GM10248 (cell line): ENCODE data around the gene KAZN.
"Not testable (repeated sequence)": the region's sequence is repeated elsewhere in the genome, so short reads cannot be mapped to it uniquely, and the experiment has no call there.

Experiments used
- CTCF ChIA-PET: fragments of 300-600 bp; sonication (Branson Sonifier 250); formaldehyde crosslinking; extraction: SDS; loops from one replicate; lab custom pipeline; 2021; ENCODE audit warnings: antibody characterized with exemption; lab: Yijun Ruan, JAX
- POLR2A ChIA-PET: fragments of 350-650 bp; sonication (Branson Sonifier 250); formaldehyde crosslinking; extraction: SDS; loops from one replicate; lab custom pipeline; 2020; ENCODE audit warnings: antibody characterized with exemption; lab: Yijun Ruan, JAX
- DNase-seq: peaks from one replicate; pipeline ENCODE4 v3.0.0; 2012; ENCODE audit errors: extremely low spot score
- TF ChIP-seq, protein P1 (sequence below): IDR thresholded peaks from 2 replicates; pipeline ENCODE4 v1.5.1; 2012; ENCODE audit warnings: mild to moderate bottlenecking, low read depth; ENCODE audit errors: extremely low read depth, missing control alignments, control extremely low read depth

Gene KAZN

DNA sequence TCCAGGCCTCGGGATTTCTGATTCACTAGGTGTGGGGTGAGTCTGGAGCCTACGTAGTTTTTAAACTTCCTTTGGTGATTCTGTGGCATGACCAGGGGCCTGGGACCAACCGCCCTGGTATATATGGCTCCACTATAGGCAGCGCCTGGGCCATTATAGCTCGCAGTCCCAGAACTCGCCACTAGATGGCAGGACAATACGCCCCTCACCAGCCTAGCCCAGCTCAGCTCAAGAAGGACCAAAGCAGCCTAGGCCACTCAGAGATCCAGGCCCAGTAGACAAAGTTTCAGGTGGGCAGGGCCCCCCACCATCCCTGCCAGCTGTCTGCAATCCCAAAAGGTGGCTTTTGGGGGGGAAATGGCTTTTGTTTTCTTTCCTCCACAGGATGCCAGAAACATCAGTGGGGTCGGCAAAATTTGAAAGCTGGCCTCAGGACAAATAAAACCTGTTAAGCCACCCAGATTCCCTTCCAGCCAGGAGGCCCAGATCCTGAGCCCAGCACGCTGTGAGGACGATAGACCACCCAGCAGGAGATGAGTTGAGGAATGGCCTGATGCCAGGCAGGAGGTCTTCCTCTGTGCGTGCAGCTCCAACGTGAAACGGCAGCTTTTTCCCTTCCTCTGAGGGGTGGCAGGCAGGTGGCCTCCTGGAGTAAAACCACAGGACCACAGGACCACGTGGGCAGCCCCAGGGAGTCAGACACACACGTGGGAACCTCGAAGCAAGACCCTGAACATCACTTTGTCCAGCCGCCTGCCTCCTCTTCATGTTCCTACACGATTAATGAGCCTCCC, 530.2 kb downstream of the KAZN start:
- CTCF ChIA-PET, result interaction anchor here (0.6 to 4.2 kb wide), 36 partner anchors 9 to 303 kb away, joined by 3 to 65 read pairs (median 4); partner anchors contain the start of gene TMEM51
- TF ChIP-seq, protein P1, sequence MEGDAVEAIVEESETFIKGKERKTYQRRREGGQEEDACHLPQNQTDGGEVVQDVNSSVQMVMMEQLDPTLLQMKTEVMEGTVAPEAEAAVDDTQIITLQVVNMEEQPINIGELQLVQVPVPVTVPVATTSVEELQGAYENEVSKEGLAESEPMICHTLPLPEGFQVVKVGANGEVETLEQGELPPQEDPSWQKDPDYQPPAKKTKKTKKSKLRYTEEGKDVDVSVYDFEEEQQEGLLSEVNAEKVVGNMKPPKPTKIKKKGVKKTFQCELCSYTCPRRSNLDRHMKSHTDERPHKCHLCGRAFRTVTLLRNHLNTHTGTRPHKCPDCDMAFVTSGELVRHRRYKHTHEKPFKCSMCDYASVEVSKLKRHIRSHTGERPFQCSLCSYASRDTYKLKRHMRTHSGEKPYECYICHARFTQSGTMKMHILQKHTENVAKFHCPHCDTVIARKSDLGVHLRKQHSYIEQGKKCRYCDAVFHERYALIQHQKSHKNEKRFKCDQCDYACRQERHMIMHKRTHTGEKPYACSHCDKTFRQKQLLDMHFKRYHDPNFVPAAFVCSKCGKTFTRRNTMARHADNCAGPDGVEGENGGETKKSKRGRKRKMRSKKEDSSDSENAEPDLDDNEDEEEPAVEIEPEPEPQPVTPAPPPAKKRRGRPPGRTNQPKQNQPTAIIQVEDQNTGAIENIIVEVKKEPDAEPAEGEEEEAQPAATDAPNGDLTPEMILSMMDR, result peak; percentile 97
- POLR2A ChIA-PET, result no interaction called here
- DNase-seq, result peak; percentile 86

DNA sequence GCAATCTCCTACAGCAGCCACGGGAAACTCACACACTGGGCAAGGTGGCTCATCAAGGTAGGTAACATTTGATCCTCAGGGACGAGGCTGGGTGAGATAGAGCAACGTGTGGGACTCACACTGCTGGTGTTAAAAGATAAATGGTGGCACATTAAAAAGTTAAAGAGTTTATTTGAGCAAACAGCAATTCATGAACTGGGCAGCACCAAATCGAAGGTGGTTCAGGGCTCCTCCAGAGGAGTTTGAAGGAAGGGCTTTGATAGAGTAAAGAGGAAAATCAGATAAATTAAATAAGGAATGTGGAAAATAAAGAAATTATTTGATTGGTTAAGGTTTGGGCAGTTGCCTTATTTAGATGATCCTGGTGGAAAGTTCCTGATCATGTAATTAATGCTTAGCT, 531.5 kb downstream of the KAZN start:
- CTCF ChIA-PET, result interaction anchor here (0.9 to 3.8 kb wide), 7 partner anchors 13 to 174 kb away, joined by 3 to 27 read pairs (median 8); partner anchors contain the start of gene TMEM51
- TF ChIP-seq, protein P1, result no peak
- DNase-seq, result no peak
- POLR2A ChIA-PET, result no interaction called here

DNA sequence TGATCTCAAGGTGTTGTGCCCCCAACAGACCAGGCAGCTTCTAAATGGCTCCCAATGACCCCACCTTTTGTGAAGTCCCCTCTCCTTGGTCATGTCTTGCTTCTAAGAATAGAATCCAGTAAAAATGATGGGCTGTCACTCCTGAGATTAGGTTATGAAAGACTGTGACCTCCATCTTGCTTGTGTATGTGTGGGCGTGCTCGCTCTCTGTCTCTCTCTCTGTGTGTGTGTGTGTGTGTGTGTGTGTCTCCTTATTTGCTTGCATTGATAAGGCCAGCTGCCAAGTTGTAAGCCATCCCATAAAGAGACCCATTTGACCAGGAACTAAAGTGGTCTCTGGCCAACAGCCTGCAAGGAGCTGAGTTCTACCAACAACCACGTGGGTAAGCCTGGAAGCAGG, 532.1 kb downstream of the KAZN start:
- no peak for DNase-seq
- POLR2A ChIA-PET, result no interaction called here
- CTCF ChIA-PET, result interaction anchor here (0.9 to 3.8 kb wide), 4 partner anchors 12 to 174 kb away, joined by 3 to 27 read pairs (median 10); partner anchors contain the start of gene TMEM51
- TF ChIP-seq, protein P1, result no peak

DNA sequence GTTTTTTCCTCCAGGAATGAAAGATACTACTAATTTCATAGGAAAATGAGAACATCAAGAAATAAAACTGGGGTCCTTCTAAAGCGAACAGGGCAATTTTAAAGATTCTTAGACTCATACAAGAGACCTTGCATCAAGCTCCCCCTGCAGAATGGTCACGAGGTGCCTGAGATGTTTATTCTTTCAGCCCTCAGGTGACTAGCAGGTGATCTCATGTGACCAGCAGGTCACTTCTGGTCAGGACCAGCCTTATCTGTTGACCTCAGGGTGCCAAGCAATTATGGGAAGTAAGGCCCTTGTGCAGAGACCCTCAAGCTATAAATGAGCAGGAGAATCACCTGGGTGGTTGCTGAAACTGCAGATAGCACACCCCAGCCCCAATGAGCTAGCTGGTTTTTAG, 534.5 kb downstream of the KAZN start:
- no peak for DNase-seq
- CTCF ChIA-PET, result interaction anchor here (1.3 kb wide), 1 partner anchor 139 kb away, joined by 3 read pairs; no protein-coding TSS in a partner anchor
- TF ChIP-seq, protein P1, result no peak
- POLR2A ChIA-PET, result no interaction called here

DNA sequence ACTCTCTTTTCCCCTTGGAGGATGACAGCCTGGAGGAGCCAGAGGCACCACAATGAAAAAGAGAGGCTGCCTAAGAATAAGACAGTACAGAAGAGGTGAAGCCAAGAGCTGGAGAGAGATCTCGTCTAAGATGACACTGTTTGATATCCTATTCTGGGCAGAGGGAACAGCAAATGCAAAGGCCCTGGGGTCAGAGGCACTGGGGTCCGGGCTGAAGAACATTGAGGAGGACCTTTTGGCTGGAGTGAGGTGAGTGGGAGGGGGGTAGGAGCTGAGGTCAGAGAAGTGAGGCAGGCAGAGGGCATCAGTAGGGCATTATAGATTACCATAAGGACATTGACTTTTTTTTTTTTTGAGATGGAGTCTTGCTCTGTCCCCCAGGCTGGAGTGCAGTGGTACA, 535.8 kb downstream of the KAZN start:
- TF ChIP-seq, protein P1, result no peak
- POLR2A ChIA-PET, result no interaction called here
- CTCF ChIA-PET, result interaction anchor here (0.9 to 1.4 kb wide), 3 partner anchors 15 to 171 kb away, joined by 3 read pairs; no protein-coding TSS in a partner anchor
- DNase-seq, result no peak

DNA sequence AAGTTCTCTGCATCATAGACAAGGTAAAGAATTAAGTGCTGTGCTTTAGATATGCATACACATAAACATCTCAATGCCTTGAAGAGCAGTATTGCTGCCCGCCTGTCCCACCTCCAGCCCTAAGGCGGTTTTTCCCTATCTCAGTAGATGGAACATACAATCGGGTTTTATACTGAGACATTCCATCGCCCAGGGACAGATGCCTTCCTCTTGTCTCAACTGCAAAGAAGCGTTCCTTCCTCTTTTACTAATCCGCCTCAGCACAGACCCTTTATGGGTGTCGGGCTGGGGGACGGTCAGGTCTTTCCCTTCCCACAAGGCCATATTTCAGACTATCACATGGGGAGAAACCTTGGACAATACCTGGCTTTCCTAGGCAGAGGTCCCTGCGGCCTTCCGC, 537.1 kb downstream of the KAZN start:
- CTCF ChIA-PET, POLR2A ChIA-PET, DNase-seq: not testable (repeated sequence)

DNA sequence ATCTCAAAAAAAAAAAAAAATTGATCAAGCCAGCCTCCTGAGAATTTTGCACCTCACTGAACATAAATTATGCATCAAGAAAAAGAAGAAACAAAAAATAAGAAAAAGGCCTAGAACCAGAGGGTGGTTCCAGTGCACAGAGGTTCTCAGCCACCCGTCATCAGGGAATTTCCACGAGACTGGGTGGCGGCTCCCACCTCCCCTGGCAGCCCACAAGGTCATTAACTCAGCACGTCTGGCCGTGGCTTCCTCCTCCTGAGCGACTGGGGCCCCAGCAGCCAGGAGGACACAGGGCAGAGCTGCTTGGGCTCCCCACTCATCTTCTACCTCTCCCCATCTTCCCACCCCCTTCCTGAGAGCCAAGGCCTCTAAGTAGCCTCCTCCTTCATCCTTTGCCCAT, 539.3 kb downstream of the KAZN start:
- CTCF ChIA-PET, result interaction anchor here (4.5 kb wide), 1 partner anchor 9 kb away, joined by 26 read pairs; no protein-coding TSS in a partner anchor
- TF ChIP-seq, protein P1, result no peak
- POLR2A ChIA-PET, result no interaction called here
- DNase-seq, result no peak
